ENCODE results near the gene SLC38A4.

The SLC38A4 gene

DNA sequence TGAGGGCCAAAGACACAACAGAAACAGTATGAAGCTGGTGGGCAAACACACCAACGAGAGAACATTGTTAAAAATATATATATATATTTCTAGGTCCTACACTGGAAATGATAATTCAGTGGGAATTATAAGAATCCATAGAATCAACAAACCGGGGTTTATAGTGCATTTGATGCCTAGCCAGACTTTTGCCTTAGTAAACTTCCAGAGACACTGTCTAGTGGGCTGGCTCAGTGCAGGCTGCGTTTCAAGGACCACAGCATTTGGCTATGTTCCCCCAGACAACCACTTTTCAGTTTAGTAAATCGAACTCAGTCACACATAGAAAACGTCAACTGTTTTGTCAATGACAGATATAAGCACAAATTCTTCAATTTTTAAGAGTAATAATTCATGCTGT, 41.9 kb downstream of the SLC38A4 start:
- TF ChIP-seq, protein P1, sequence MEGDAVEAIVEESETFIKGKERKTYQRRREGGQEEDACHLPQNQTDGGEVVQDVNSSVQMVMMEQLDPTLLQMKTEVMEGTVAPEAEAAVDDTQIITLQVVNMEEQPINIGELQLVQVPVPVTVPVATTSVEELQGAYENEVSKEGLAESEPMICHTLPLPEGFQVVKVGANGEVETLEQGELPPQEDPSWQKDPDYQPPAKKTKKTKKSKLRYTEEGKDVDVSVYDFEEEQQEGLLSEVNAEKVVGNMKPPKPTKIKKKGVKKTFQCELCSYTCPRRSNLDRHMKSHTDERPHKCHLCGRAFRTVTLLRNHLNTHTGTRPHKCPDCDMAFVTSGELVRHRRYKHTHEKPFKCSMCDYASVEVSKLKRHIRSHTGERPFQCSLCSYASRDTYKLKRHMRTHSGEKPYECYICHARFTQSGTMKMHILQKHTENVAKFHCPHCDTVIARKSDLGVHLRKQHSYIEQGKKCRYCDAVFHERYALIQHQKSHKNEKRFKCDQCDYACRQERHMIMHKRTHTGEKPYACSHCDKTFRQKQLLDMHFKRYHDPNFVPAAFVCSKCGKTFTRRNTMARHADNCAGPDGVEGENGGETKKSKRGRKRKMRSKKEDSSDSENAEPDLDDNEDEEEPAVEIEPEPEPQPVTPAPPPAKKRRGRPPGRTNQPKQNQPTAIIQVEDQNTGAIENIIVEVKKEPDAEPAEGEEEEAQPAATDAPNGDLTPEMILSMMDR (IDR thresholded peaks at IDR 0.05; ENCODE audit: low read depth, low read length, missing control alignments), result no peak
- H3K4me3 ChIP-seq (replicated peaks; ENCODE audit: low read depth, low read length), result no peak overlapping the region
- DNase-seq (ENCODE audit: extremely low read depth, low read depth), result no peak

DNA sequence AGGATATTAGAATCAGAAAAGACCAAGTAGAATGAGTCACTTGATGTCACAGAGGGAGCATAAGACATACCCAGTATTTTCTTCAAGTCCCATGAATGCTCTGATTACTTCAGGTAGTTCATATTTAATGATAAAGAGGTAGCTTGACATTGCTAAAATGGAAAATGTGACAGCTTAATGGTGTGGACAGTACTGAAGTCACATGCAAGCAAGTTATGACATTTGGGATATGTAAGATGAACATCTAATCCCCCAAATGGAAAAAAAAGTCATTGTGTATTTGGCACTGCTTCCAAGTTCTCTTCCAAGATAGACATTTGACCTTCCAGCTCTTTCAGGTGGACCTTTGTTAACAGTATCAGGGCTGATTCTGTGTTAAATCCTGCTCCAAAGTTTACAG, 45.9 kb downstream of the SLC38A4 start:
- H3K4me3 ChIP-seq (replicated peaks; ENCODE audit: low read depth, low read length), result no peak overlapping the region
- TF ChIP-seq, protein P1 (IDR thresholded peaks at IDR 0.05; ENCODE audit: low read depth, low read length, missing control alignments), result no peak
- no peak for DNase-seq (ENCODE audit: extremely low read depth, low read depth)

DNA sequence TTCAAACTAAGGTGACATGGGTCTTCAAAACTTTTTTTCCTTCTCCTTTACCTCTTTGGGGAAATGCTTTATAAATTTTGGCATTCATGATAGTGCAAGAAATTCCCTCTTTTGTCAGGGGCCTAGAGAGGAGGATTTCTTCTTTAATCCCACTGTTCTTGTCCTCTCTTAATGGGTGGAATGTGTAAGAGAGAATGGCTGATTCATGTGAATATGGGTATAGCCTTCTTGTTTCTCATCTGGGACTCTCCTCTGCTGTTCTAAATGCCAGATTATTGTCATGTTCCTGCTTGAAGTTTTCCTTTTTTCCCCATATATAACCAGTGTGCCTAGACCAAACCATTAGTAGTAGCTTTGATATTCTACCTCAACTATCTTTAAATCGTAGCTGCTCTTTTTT, 46.7 kb downstream of the SLC38A4 start:
- H3K4me3 ChIP-seq (replicated peaks; ENCODE audit: low read depth, low read length), result no peak overlapping the region
- TF ChIP-seq, protein P1 (IDR thresholded peaks at IDR 0.05; ENCODE audit: low read depth, low read length, missing control alignments), result no peak
- no peak for DNase-seq (ENCODE audit: extremely low read depth, low read depth)

DNA sequence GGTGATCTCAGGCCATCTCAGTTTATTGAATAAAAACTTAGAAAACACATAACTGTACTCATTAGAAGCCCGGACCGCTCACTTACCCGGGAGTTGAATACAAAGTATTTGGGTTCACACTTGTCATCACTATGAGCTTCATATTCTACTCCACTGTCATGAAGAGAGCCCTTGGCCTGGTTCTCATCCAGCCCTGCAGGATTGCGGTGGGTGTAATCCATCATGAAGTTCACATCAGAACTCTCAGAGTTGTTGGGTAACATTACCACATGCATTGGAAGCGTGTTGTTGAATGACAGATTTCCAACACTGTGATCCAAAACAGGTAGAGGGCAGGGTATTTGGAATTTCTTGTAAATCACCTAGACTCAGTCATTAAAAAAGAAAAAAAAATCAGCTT, 47.4 kb downstream of the SLC38A4 start:
- TF ChIP-seq, protein P1 (IDR thresholded peaks at IDR 0.05; ENCODE audit: low read depth, low read length, missing control alignments), result no peak
- no peak for DNase-seq (ENCODE audit: extremely low read depth, low read depth)

GRCh38 chr12:46777587-46777986, 48.2 kb downstream of the SLC38A4 start:
- DNase-seq (ENCODE audit: extremely low read depth, low read depth), result no peak
- TF ChIP-seq, protein P1 (IDR thresholded peaks at IDR 0.05; ENCODE audit: low read depth, low read length, missing control alignments), result no peak
- no peak overlapping the region for H3K4me3 ChIP-seq (replicated peaks; ENCODE audit: low read depth, low read length)

More for the DNA sequence above, 47.4 kb downstream of the SLC38A4 start:
- no peak overlapping the region for H3K4me3 ChIP-seq (replicated peaks; ENCODE audit: low read depth, low read length)

- H3K4me3 ChIP-seq (replicated peaks; ENCODE audit: low read depth, low read length), result no peak overlapping the region
- DNase-seq (ENCODE audit: extremely low read depth, low read depth), result no peak
- TF ChIP-seq, protein P1 (IDR thresholded peaks at IDR 0.05; ENCODE audit: low read depth, low read length, missing control alignments), result no peak
These were observed 50.0 kb downstream of the SLC38A4 start for GRCh38 chr12:46775796-46776195.

DNA sequence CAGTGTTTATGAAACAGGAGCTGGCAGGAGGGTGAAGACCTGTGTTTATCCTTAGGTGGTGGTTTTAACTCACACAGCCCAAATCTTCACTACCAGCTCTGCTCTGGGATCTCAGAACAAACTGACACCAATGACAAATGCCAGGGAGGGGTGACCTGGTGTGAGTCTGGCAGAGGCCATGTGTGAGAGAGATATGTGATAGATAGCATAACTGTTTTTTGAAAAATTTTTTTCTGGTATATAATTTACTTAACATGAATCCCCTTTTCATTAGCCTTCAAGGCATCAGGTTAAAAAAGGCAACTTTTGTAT, 51.5 kb downstream of the SLC38A4 start:
- H3K4me3 ChIP-seq (replicated peaks; ENCODE audit: low read depth, low read length), result no peak overlapping the region
- TF ChIP-seq, protein P1 (IDR thresholded peaks at IDR 0.05; ENCODE audit: low read depth, low read length, missing control alignments), result no peak
- no peak for DNase-seq (ENCODE audit: extremely low read depth, low read depth)

Measured in HFF-Myc (cell line).